SKM-1 (cell line): ENCODE measurements around the gene SERPINA3.

Experiments
- DNase-seq: peaks from one replicate; lab custom pipeline; 2025; ENCODE audit not compliant: unreplicated experiment; lab: John Stamatoyannopoulos, UW

The SERPINA3 gene

GRCh38 chr14:94650806-94651805 is 38.9 kb downstream of the SERPINA3 start:
- no peak for DNase-seq

- no peak for DNase-seq
These were observed 41.1 kb downstream of the SERPINA3 start for GRCh38 chr14:94653321-94653720.

- DNase-seq: no peak
These were observed 42.1 kb downstream of the SERPINA3 start for GRCh38 chr14:94654071-94654861.

- no peak for DNase-seq
These were observed 43.0 kb downstream of the SERPINA3 start for GRCh38 chr14:94655169-94655710.

GRCh38 chr14:94656043-94656442 is 43.9 kb downstream of the SERPINA3 start:
- DNase-seq: no peak

- DNase-seq: no peak
These were observed 47.1 kb downstream of the SERPINA3 start for GRCh38 chr14:94659256-94659655.

- DNase-seq: no peak
These were observed 47.7 kb downstream of the SERPINA3 start for GRCh38 chr14:94659901-94660300.

- no peak for DNase-seq
These were observed 48.2 kb downstream of the SERPINA3 start for GRCh38 chr14:94660306-94660946.

GRCh38 chr14:94663538-94663937 is 51.3 kb downstream of the SERPINA3 start:
- no peak for DNase-seq

- no peak for DNase-seq
These were observed 51.9 kb downstream of the SERPINA3 start for GRCh38 chr14:94663965-94664704.

- no peak for DNase-seq
These were observed 52.9 kb downstream of the SERPINA3 start for GRCh38 chr14:94665121-94665520.

GRCh38 chr14:94665544-94665943 is 53.4 kb downstream of the SERPINA3 start:
- DNase-seq: no peak

GRCh38 chr14:94670692-94671285 is 58.6 kb downstream of the SERPINA3 start:
- DNase-seq: no peak

GRCh38 chr14:94671870-94672444 is 59.8 kb downstream of the SERPINA3 start:
- DNase-seq: no peak

- no peak for DNase-seq
These were observed 60.9 kb downstream of the SERPINA3 start for GRCh38 chr14:94673071-94673470.
